ENCODE results near the gene LDB3. TPM values are rescaled to one million over a fixed set of nuclear protein-coding genes. Genes with fewer than 3 reads are reported as not detected.

The LDB3 gene
- total and polyA plus RNA-seq, 2 experiments from 2014 or later: 0.05 to 0.11 TPM

GRCh38 chr10:86785037-86785436, 116.7 kb downstream of the LDB3 start:
- no peak overlapping the region for H2AFZ ChIP-seq
- H3K9me2 ChIP-seq (ENCODE audit: insufficient read depth): no peaks in the 10 kb centered on the region
- H3K27me3 ChIP-seq (replicated peaks; ENCODE audit: insufficient read depth): no peaks in the 10 kb centered on the region
- DNase-seq: no peak
- H3K79me2 ChIP-seq (ENCODE audit: insufficient read depth): peaks cover 98% of the 10 kb centered on the region
- in situ Hi-C loops (cut with MboI): no loop called here
- H3K4me3 ChIP-seq: no peak overlapping the region
- peaks cover 8% of the 10 kb centered on the region; the same call in 1 of the 2 replicates for H4K20me1 ChIP-seq (ENCODE audit: insufficient read depth)
- no peak for TF ChIP-seq EZH2 (IDR thresholded peaks at IDR 0.05; ENCODE audit: insufficient read depth, poor library complexity, severe bottlenecking)
- no peak for TF ChIP-seq EZH2phosphoT487 (IDR thresholded peaks at IDR 0.05; ENCODE audit: insufficient read depth, low read depth)
- H3K27ac ChIP-seq: no peak overlapping the region
- no peaks in the 10 kb centered on the region for H3F3A ChIP-seq (ENCODE audit: insufficient read depth)
- no peaks in the 10 kb centered on the region for H3K36me3 ChIP-seq (ENCODE audit: low read depth)
- no peaks in the 10 kb centered on the region for H3K9me3 ChIP-seq (ENCODE audit: low read depth)
- peaks cover 10% of the 10 kb centered on the region; the same call in 1 of the 2 replicates for H3K4me1 ChIP-seq (ENCODE audit: insufficient read depth)
- no peak overlapping the region for H3K4me2 ChIP-seq (ENCODE audit: unreplicated experiment)
- WGBS, 2 experiments (ENCODE audit: low coverage in 1 of 2, low lambda C conversion rate in 2 of 2, missing lambda C conversion rate in 2 of 2): 86 to 87% methylated on average over 4 of the region's 4 CpGs
- no peak overlapping the region for H3K9ac ChIP-seq

Other genes starting within 250 kb of the LDB3 start
- 28.1 and 28.3 TPM in 2 replicates for gene WAPL, start 146.7 kb upstream of the LDB3 start, total RNA-seq (2014; rRNA removed; shearing (Covaris generic))
- gene WAPL, start 146.7 kb upstream of the LDB3 start, polyA plus RNA-seq (2016; fragmentation: Nextera tagmentation; extraction: Ambion mirVana): 15.5 and 17.1 TPM in 2 replicates
- not detected in 2 replicates for gene OPN4, start 14.0 kb upstream of the LDB3 start, total RNA-seq (2014; rRNA removed; shearing (Covaris generic))
- gene OPN4, start 14.0 kb upstream of the LDB3 start, polyA plus RNA-seq (2016; fragmentation: Nextera tagmentation; extraction: Ambion mirVana): not detected in 2 replicates
- gene BMPR1A, start 88.1 kb downstream of the LDB3 start, total RNA-seq (2014; rRNA removed; shearing (Covaris generic)): 35.5 and 41.7 TPM in 2 replicates
- 15.5 and 16.5 TPM in 2 replicates for gene BMPR1A, start 88.1 kb downstream of the LDB3 start, polyA plus RNA-seq (2016; fragmentation: Nextera tagmentation; extraction: Ambion mirVana)